Astrocyte of the spinal cord (primary cell): ENCODE results near the gene LITAFD.

ENCODE experiments used
- DNase-seq: peaks from one replicate; pipeline ENCODE4 v3.0.0; 2011; ENCODE audit warnings: low read depth, low spot score
- H3K4me3 ChIP-seq: 2 replicates; pipeline ENCODE4 v1.5.1; 2011; ENCODE audit warnings: low read depth, mild to moderate bottlenecking, low read length, moderate library complexity
- CTCF ChIP-seq: IDR thresholded peaks from 2 replicates; pipeline ENCODE4 v1.5.1; 2012; ENCODE audit warnings: low read depth, mild to moderate bottlenecking, low read length, inconsistent platforms
- in situ Hi-C: cut with HindIII; loops from 2 replicates; pipeline ENCODE4 v1.10.0; 2017; ENCODE audit warnings: low sequenced_read_pairs

Gene LITAFD

GRCh38 chr16:8923199-8923598, 41.0 kb downstream of the LITAFD start:
- no peak for DNase-seq
- no peak overlapping the region for H3K4me3 ChIP-seq
- in situ Hi-C loops, result no loop called here
- no peak for TF ChIP-seq CTCF

DNA sequence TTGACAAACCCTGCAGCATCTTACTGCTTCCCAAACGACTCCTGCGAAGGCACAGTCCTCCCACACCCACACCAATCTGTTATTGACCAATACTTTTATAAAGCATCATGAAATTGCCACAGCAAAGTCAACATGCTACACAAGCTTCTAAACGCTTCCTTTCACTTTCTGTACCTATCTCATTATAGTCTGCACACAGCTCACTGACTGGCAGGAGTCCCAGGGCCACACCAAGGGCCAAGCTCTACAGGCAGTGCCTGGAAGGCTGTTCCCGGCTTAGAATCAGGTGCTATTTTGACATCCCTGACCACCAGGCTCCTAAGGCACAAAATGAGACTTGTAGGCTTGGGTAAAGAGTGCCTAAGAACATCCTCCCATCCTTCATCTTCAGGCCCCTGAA, 42.1 kb downstream of the LITAFD start:
- DNase-seq, result no peak
- H3K4me3 ChIP-seq, result no peak overlapping the region
- TF ChIP-seq CTCF, result no peak
- in situ Hi-C loops, result no loop called here

- no peak for TF ChIP-seq CTCF
- no peak overlapping the region for H3K4me3 ChIP-seq
- DNase-seq, result no peak
- in situ Hi-C loops, result no loop called here
Measured at GRCh38 chr16:8925455-8925854, 43.3 kb downstream of the LITAFD start.

DNA sequence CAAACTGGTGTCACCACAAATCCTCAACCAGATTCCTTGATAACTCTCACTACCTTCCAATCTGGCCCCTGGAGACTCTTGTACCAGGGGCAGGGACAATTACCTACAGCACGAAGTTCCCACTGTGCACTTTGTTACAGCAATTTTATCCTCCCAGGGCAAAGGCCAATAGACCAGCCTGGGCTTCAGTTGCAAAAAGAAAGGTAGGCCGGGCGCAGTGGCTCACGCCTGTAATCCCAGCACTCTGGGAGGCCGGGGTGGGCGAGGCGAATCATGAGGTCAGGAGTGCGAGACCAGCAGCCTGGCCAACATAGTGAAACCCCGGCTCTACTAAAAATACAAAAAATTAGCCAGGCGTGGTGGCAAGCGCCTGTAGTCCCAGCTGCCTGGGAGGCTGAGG, 44.7 kb downstream of the LITAFD start:
- in situ Hi-C loops, result no loop called here
- no peak for DNase-seq
- no peak overlapping the region for H3K4me3 ChIP-seq
- no peak for TF ChIP-seq CTCF

GRCh38 chr16:8928467-8928957, 46.4 kb downstream of the LITAFD start:
- H3K4me3 ChIP-seq, result no peak overlapping the region
- in situ Hi-C loops, result no loop called here
- TF ChIP-seq CTCF, result no peak
- no peak for DNase-seq

GRCh38 chr16:8929086-8929748, 47.1 kb downstream of the LITAFD start:
- no peak for TF ChIP-seq CTCF
- no peak overlapping the region for H3K4me3 ChIP-seq
- no peak for DNase-seq
- in situ Hi-C loops, result no loop called here

- no peak overlapping the region for H3K4me3 ChIP-seq
- in situ Hi-C loops, result no loop called here
- peak; percentile 58 for DNase-seq
- TF ChIP-seq CTCF, result no peak
Measured at GRCh38 chr16:8931859-8932258, 49.7 kb downstream of the LITAFD start.
